ENCODE data around the gene CANT1. TPM values are rescaled to one million over a fixed set of nuclear protein-coding genes. Genes with fewer than 3 reads are reported as not detected.

Gene CANT1
- polyA plus RNA-seq, 3 donors: 9.3 to 22.5 (median 16.9) TPM

DNA sequence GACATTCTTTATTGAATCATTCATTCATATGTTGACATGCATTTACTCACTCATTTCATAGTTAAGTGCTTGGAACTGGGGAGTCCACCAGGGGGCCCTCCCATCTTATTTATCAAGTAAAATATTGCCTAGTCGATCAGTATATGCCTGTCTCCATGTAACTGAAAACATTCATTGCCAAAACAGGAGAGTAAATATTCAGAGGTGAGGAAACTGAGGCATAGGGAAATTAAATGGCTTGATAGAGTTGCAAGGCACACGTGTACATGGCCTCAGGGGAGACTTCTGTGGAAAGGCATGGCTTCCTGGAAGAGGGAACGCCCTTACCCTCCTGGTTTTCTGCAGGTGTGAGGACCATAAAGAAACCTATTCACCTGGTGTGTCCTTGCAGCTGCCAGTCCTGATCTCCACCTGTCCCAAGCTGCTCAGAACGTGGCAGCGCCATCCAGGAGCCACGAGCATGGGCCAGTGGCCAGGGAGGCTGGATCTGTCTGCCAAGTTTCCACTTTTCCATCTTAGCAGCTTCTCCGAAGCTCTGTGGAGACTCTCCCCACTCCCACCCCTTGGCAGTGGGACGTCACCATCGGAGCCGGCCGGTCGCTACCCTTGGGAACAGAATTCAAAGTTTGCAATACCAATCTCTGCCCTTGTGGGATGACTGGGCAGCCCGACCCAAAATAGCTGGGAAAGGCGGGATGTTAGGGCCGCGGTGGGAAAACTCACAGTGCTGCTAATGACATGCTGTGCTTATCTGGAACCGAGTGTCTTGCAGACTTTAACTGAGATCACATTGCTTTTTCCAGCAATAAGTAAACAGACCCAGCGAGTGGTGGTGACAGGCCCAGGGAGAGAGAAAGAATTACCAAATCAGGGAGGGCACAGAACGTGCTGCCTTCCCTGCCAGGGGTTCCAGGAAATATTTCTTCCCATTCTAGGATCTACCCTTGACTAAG, 10.3 kb upstream of the CANT1 start:
- peak overlapping the region; percentile 19 for H3K27ac ChIP-seq (ENCODE audit: low read depth, low read length)
- WGBS, 3 donors: 14 to 39% (median 29%) methylated on average over 19 of the region's 19 CpGs

DNA sequence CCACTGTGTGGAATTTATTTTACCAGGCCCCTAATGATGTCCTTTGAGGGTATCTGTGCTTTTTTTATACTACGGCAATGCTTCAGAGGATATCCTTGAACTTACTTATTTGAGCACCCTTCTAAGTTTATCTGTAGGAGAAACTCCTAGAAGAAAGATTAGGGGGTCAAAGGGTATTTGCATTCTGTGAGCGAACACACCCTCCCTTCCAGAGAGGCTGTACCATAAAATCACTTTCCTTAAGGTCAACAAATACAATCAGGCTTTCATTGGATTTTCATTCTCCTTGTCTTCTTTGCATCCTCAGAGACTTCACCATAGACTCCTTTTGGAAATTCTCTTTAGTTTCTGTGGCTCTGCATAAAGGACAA, 9.7 kb upstream of the CANT1 start:
- H3K27ac ChIP-seq (ENCODE audit: low read depth, low read length): no peak overlapping the region
- 50 to 82% (median 70%) methylated on average over 2 of the region's 2 CpGs for WGBS, 3 donors

DNA sequence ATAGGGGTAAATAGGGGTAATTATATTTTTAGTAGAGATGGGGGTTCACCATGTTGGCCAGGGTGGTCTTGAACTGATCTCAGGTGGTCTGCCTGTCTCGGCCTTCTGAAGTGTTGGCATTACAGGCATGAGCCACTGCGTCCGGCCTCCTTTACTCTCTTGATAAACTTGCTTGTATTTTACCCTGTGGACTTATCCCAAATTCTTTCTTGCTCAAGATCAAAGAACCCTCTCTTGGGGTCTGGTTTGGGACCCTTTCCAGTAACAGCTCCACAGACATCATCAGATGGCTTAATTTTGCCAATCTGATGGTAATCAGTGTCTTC, 8.8 kb upstream of the CANT1 start:
- no peak overlapping the region for H3K27ac ChIP-seq (ENCODE audit: low read depth, low read length)

DNA sequence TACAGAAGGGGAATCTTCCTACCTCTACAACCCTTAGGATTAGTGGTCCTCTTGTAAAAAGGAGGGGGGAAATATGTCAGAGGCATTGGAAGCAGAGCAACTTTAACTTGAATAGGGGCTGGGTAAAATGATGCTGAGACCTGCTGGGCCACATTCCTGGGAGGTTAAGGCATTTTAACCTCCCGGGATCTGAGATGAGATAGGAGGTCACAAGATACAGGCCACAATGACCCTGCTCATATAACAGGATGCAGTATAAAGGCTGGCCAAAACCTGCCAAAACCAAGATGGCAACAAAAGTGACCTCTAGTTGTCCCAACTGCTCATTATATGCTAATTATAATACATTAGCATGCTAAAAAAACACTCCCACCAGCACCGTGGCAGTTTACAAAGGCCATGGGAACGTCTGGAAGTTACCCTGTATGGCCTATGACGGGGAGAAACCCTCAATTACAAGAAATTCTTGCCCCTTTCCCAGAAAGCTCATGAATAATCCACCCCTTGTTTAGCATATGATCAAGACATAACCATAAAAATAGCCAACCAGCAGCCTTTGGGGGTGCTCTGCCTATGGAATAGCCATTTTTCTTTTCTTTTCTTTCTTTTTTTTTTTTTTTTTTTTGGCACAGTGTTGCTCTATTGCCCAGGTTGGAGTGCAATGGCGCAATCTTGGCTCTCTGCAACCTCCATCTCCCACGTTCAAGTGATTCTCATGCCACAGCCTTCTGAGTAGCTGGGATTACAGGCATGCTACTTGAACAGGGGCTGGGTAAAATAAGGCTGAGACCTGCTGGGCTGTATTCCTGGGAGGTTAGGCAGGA, 8.2 kb upstream of the CANT1 start:
- 70 to 73% (median 70%) methylated on average over 6 of the region's 6 CpGs for WGBS, 3 donors
- H3K27ac ChIP-seq (ENCODE audit: low read depth, low read length): no peak overlapping the region

More for the DNA sequence above, 8.8 kb upstream of the CANT1 start:
- WGBS, 3 donors: 88 to 92% (median 89%) methylated on average over 3 of the region's 3 CpGs

DNA sequence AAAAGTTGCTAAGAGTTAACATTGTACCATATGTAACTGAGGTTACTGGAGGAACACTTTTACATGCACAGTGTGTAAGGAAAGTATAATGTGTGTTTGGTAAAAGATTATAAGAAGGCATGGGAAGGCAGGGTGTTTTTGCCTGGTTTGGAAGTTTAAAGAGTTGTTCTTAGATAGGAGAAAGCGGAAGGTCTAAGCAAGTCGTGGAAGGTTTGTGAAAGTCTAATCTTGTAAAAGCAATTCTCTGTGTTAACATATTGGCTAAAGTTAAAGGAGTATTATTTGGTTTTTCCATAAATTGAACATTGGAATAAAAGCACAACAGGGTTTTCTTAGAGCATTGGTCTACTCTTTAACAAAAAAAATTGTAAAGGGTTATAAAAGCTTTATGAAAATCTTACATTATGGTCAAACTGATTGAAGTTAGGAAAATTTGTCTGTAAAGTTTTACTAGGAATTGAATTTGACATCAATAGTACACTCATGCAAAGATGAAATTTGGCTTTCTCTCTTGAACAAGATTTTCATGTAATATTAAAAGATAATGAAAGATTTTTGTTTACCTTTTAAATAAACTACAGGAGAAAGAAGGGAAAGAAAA, 4.7 kb upstream of the CANT1 start:
- 82 to 88% (median 82%) methylated on average over 2 of the region's 2 CpGs for WGBS, 3 donors
- H3K27ac ChIP-seq (ENCODE audit: low read depth, low read length): no peak overlapping the region

DNA sequence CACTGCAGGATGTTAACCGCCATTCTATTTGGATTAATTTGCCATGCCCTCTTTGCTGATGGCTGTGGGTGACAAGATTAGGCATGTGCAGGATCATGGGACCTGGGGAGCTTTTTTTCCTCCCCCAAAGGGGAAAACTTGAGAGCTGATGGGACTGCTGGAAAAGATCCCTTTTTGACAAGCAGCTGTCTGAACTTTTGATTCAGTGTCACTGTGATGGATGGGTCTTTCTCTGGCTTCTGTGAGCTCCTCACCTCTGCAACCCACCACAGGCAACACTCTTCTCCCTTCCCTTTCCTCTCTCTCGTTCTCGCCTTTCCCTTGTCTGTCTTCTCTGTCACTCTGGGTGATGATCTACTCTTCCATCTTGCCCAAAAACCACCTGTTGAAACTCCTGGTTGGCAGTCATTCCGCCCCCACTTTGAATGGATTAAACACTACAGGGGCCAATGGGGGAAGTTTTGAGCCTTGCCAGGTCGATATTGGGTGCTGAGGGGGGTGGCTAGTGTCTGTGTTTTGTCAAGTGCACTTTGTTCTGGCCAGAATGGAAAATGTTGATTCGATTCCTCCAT, 3.1 kb upstream of the CANT1 start:
- no peak overlapping the region for H3K27ac ChIP-seq (ENCODE audit: low read depth, low read length)
- 77 to 83% (median 79%) methylated on average over 6 of the region's 6 CpGs for WGBS, 3 donors

DNA sequence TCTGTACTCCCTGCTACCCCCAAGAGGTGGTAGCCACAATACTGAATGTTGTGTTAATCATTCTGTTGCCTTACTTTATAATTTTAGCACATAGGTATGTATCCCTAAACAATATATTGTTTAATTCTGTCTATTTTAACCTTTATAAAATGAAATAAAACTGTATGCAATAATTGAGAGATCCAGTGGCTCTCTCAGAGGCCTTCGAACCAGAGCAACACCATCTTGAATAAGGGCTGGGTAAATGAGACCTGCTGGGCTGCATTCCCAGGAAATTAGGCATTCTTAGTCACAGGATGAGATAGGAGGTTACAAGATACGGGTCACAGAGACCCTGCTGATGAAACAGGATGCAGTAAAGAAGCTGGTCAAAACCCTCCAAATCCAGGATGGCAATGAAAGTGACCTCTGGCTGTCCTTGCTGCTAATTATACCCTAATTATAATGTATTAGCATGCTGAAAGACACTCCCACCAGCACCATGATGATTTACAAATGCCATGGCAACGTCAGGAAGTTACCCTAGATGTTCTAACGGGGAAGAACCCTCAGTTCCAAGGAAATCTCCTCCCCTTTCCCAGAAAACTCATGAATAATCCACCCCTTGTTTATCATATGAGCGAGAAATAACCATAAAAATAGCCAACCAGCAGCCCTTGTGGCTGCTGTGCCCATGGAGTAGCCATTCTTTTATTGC, 2.0 kb upstream of the CANT1 start:
- H3K27ac ChIP-seq (ENCODE audit: low read depth, low read length): no peak overlapping the region
- 66 to 75% (median 73%) methylated on average over 5 of the region's 5 CpGs for WGBS, 3 donors

DNA sequence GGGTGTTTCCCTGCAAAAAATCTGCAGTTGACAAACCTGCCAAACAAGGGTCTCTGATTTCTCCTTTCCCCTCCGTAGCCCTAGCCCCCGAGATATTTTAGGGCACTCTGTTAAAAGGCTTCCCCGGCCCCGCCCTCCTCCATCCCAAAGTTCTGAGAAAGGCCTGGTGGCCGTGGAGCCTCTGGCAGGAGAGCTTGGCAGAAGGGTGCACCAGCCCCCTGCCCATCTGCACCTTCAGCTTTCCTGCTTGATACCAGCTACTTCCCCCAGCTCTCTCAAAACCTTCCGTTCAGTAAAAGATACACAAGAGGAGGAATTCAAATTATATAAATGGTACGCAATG, 711 bp upstream of the CANT1 start:
- 65 to 80% (median 70%) methylated on average over 7 of the region's 7 CpGs for WGBS, 3 donors
- no peak overlapping the region for H3K27ac ChIP-seq (ENCODE audit: low read depth, low read length)

DNA sequence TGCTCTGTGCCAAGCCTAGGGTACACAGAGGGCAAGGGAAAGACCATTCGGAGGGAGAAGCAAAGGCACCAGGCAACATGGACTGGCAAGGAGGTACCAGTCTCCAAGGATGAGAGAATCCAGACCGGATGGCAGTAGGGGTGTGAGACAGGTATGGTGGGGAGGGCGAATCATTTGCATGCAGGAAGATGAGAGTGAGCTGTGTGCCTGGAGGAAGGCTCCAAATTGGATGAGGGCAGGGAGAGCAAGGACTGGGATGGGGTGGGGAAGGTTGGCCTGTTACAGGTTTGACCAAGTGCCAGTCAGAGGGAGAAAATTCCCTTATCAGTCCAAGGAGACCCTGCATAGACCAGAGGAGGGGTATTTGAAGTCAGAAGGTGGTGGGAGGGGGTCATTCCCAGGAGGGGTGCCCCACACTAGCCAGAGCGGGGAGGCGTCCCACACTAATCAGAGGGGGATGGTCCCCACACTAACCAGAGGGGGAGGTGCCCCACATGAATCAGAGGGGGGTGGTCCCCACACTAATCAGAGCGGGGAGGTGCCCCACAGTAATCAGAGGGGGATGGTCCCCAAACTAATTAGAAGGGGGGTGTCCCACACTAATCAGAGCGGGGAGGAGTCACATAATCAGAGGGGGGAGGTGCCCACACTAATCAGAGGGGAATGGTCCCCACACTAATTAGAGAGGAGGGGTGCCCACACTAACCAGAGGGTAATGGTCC, 737 bp downstream of the CANT1 start:
- 30 to 36% (median 33%) methylated on average over 6 to 7 of the region's 7 CpGs for WGBS, 3 donors
- H3K27ac ChIP-seq (ENCODE audit: low read depth, low read length): peak overlapping the region; percentile 48

DNA sequence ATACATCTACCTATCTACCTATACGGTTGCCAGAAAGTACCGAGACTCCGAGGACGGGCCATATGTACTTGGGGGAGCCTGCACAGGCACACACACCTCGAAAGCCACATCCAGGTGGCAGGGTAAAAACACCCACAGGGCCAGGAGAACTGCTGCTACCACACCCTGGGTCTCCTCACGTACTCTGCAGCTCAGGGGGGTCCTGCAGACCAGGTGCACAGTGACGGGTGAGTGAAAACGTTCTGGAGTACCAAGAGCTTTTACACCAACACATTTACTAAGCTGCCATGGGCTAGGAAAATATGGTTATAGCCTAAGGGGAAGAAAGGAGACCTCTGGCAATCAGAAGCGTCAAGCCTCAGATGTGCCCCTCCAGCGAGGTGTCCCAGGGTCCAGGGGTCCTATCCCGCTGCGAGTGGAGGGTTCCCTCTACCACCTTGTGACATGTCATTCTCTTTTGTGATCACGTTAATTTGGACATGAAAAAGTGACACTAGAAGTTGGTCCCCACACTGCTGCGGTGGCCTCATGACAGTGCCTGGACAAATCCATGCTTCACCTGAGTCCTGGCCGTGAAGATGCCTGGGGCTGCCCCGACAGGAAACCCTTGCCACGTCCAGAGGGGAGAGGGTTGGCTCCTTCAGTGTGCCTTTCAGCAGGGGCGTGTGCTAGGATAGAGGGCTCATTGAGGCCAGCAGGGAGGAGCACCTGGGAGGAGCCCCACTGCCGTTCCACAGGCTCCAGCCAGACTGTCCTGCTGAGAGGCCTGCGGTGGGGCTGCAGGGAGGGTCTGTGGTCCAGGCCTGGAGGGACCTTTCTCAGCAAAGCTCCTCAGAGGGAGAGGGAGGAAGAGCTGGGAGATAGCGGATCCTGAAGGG, 1.8 kb downstream of the CANT1 start:
- WGBS, 3 donors: 77 to 82% (median 82%) methylated on average over 21 of the region's 21 CpGs
- H3K27ac ChIP-seq (ENCODE audit: low read depth, low read length): no peak overlapping the region

DNA sequence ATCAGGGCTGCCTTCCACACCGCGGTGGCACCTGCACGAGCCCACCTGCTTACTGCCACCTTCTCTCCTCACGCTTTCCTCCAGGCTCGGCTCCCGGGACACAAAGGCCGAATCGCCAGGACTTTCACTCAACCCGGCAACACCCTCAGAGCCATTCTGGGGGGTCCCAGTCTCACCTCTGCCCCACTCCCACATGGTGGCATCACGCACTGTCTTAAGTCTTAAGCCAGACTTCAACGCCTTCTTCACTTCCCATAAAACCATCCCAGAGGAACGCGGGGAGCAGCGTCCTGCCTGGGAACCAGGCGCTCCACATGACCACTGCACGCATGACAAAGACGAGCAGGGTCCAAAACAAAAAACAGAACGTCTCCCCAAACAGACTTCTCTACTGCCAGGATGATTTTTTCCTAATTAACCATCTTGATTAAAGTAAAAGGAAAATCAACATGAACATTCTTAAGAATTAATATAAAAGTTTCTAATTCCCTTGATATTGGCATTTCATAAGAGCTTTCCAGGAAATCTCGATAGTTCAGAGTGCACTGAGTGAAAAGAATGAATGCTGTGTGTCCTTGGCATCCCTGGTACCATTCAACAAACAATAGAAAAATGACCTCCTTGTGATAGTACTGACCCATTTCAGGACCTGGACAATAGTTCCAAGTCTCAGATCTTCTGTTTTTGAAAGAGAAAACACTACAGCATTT, 2.6 kb downstream of the CANT1 start:
- WGBS, 3 donors: 83 to 85% (median 85%) methylated on average over 19 of the region's 19 CpGs
- no peak overlapping the region for H3K27ac ChIP-seq (ENCODE audit: low read depth, low read length)

DNA sequence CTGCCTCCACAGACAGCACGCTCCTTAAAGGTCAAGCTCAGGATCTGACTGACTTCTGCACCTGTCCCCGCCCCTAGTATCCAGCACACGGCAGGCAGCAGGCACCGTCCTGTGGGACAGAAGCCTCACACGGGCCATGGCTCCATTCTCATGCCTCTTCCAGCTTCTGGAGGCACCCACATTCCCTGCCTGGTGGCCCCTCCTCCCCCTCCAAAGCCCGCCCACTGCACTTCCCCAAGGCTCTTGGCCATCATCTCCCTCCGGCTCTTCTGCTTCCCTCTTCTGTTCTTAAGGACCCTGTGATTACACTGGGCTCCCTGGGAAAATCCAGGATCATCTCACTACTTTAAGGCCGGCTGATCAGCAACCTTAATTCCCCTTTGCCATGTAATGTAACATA, 3.5 kb downstream of the CANT1 start:
- 76 to 78% (median 77%) methylated on average over 7 to 8 of the region's 8 CpGs for WGBS, 3 donors
- no peak overlapping the region for H3K27ac ChIP-seq (ENCODE audit: low read depth, low read length)

DNA sequence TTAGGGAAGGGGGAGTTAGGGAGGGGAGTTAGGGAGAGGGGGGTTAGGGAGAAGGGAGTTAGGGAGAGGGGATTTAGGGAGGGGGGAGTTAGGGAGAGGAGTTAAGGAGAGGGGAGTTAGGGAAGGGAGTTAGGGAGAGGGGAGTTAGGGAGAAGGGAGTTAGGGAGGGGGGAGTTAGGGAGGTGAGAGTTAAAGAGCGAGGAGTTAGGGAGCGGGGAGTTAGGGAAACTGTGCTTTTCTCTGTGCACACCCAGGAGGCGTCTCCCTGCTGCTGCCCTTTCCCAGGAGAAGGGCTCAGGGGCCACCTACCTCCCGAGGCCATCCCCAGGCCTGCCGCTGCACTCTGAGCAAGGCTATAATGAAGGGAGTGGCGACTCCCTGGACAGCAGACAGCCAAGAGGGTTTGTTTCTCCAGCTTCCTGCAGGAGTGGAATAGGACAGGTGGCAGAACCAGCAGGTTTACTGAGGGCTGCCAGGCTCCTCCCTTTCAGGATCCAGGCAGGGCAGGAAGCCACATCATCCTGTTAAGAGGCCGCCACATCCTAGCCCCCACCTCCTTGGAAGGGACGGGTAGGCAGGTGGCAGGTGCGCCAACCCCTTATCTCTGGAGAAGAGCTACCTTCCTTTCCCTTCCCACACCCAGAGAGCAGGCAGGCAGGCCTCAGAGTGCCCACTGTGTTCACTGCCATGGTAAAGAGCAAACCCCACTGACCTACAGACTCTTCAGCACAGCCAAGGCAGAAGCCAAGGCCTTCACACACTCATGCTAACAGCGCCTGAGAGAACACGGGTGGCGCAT, 4.3 kb downstream of the CANT1 start:
- WGBS, 3 donors: 38 to 62% (median 61%) methylated on average over 11 to 12 of the region's 12 CpGs
- no peak overlapping the region for H3K27ac ChIP-seq (ENCODE audit: low read depth, low read length)

DNA sequence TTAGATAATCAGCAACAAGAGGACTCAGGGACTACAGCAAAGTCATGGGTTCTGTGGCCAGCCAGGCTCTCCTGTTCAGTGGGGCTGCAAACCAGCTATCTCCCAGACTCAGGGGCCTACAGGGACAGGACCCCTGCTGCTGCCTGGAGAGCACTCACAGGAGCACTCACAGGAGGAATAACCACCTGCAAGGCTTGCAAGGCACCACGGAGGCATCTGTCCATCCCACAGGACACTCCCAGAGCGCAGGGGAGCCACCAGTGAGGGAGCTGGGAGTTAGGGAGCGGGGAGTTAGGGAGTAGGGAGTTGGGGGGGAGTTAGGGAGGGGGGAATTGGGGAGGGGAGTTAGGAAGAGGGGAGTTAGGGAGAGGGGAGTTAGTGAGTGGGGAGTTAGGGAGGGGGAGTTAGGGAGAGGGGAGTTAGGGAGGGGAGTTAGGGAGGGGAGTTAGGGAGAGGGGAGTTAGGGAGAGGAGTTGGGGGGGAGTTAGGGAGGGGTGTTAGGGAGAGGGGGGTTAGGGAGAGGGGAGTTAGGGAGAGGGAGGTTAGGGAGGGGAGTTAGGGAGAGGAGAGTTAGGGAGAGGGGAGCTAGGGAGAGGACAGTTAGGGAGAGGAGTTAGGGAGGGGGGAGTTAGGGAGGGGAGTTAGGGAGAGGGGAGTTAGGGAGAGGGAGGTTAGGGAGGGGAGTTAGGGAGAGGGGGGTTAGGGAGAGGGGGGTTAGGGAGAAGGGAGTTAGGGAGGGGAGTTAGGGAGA, 5.7 kb downstream of the CANT1 start:
- no peak overlapping the region for H3K27ac ChIP-seq (ENCODE audit: low read depth, low read length)
- 74 to 79% (median 75%) methylated on average over 3 of the region's 3 CpGs for WGBS, 3 donors

Data from adipose tissue (tissue), 3 donors.